ENCODE measurements around the gene NR3C1. TPM values are rescaled to one million over a fixed set of nuclear protein-coding genes. Genes with fewer than 3 reads are reported as not detected.

Gene NR3C1
- total RNA-seq: 44.8 and 55.7 TPM in 2 replicates

- peak; percentile 34 for TF ChIP-seq CTCF (IDR thresholded peaks at IDR 0.05; ENCODE audit: insufficient read depth, low read depth, low read length)
- H3K4me3 ChIP-seq (ENCODE audit: low read depth, low read length): peak within 1 kb of the TSS; percentile 94
- peak; percentile 85 for DNase-seq (ENCODE audit: low read depth)
These were observed at the start of gene NR3C1 for GRCh38 chr5:143403593-143404415. TSS of gene NR3C1 (minus strand) at chr5:143403686. CDS start at chr5:143400839, 2,847 bp downstream.

- no peak for TF ChIP-seq CTCF (IDR thresholded peaks at IDR 0.05; ENCODE audit: insufficient read depth, low read depth, low read length)
These were observed 46.3 kb upstream of the NR3C1 start for GRCh38 chr5:143449772-143450171.

GRCh38 chr5:143448518-143448917, 45.0 kb upstream of the NR3C1 start:
- peak; percentile 6 for TF ChIP-seq CTCF (IDR thresholded peaks at IDR 0.05; ENCODE audit: insufficient read depth, low read depth, low read length)
- H3K4me3 ChIP-seq (ENCODE audit: low read depth, low read length): no peak overlapping the region
- DNase-seq (ENCODE audit: low read depth): no peak

More at GRCh38 chr5:143449772-143450171, 46.3 kb upstream of the NR3C1 start:
- H3K4me3 ChIP-seq (ENCODE audit: low read depth, low read length): no peak overlapping the region
- no peak for DNase-seq (ENCODE audit: low read depth)

GRCh38 chr5:143447983-143448382, 44.5 kb upstream of the NR3C1 start:
- no peak for DNase-seq (ENCODE audit: low read depth)
- no peak for TF ChIP-seq CTCF (IDR thresholded peaks at IDR 0.05; ENCODE audit: insufficient read depth, low read depth, low read length)
- no peak overlapping the region for H3K4me3 ChIP-seq (ENCODE audit: low read depth, low read length)

GRCh38 chr5:143446535-143447226, 43.2 kb upstream of the NR3C1 start:
- no peak for DNase-seq (ENCODE audit: low read depth)
- H3K4me3 ChIP-seq (ENCODE audit: low read depth, low read length): no peak overlapping the region
- TF ChIP-seq CTCF (IDR thresholded peaks at IDR 0.05; ENCODE audit: insufficient read depth, low read depth, low read length): no peak

- DNase-seq (ENCODE audit: low read depth): no peak
- TF ChIP-seq CTCF (IDR thresholded peaks at IDR 0.05; ENCODE audit: insufficient read depth, low read depth, low read length): no peak
- no peak overlapping the region for H3K4me3 ChIP-seq (ENCODE audit: low read depth, low read length)
These were observed 42.3 kb upstream of the NR3C1 start for GRCh38 chr5:143445776-143446175.
